ENCODE results near the gene HS3ST3A1.

DNA sequence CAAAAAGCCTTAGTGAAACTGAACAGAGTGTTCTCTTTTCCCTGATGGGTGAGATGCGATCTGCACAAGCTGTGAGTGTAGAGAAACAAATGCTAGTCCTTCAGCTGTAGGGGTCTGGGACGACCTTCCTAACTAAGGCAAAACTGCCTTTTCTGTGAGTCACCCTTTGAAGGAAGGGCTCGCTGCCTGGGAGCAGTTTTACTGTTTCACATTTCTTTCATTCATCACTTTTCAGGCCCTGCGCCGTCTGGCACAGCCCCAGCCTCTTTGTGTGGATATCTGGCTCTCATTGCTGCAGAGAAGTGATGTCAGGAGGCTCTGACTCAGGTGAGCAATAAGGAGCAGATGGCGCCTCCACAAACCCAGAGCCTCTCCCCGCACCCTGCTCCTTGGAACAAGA lies 57.4 kb downstream of the HS3ST3A1 start:
- no peak for TF ChIP-seq CTCF (conservative IDR thresholded peaks at IDR 0.05; ENCODE audit: low read depth, low read length)
- TF ChIP-seq EZH2phosphoT487 (IDR thresholded peaks at IDR 0.05; ENCODE audit: borderline replicate concordance, low read length) = no peak

Data from PC-3 (cell line).